C4-2B (cell line): ENCODE measurements around the gene SMTNL1.

Experiments
- H3K27ac ChIP-seq: fragments of 450-650 bp; 2 replicates; pipeline ENCODE4 v1.5.1; 2017
- ZFX ChIP-seq: fragments of 450-650 bp; IDR thresholded peaks from 2 replicates; pipeline ENCODE4 v1.6.1; 2017
- TF ChIP-seq, protein P1 (sequence below): fragments of 450-650 bp; conservative IDR thresholded peaks from 2 replicates; pipeline ENCODE4 v1.5.1; 2017; ENCODE audit warnings: mild to moderate bottlenecking

The SMTNL1 gene

GRCh38 chr11:57546869-57547475 lies 9.6 kb downstream of the SMTNL1 start:
- no peak overlapping the region for H3K27ac ChIP-seq
- TF ChIP-seq, protein P1, sequence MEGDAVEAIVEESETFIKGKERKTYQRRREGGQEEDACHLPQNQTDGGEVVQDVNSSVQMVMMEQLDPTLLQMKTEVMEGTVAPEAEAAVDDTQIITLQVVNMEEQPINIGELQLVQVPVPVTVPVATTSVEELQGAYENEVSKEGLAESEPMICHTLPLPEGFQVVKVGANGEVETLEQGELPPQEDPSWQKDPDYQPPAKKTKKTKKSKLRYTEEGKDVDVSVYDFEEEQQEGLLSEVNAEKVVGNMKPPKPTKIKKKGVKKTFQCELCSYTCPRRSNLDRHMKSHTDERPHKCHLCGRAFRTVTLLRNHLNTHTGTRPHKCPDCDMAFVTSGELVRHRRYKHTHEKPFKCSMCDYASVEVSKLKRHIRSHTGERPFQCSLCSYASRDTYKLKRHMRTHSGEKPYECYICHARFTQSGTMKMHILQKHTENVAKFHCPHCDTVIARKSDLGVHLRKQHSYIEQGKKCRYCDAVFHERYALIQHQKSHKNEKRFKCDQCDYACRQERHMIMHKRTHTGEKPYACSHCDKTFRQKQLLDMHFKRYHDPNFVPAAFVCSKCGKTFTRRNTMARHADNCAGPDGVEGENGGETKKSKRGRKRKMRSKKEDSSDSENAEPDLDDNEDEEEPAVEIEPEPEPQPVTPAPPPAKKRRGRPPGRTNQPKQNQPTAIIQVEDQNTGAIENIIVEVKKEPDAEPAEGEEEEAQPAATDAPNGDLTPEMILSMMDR = no peak
- TF ChIP-seq ZFX = no peak

GRCh38 chr11:57547854-57548377 lies 10.5 kb downstream of the SMTNL1 start:
- no peak overlapping the region for H3K27ac ChIP-seq
- TF ChIP-seq ZFX = no peak
- TF ChIP-seq, protein P1 = no peak

DNA sequence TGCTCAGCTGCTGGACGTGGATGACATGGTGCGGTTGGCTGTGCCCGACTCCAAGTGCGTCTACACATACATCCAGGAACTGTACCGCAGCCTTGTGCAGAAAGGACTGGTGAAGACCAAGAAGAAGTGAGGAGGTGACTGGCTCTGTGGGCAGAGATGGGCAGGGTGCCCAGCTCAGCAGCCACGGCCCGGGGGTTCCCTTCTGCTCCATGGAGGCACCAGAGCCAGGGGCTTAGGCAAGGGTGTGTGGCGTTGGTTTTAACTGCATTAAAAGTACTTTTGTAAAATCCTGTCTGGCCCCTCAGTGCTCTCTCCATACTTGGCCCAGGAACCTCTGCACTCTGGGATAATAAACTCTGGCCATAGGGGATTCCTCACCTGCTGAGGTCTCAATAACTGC lies 12.6 kb downstream of the SMTNL1 start:
- no peak overlapping the region for H3K27ac ChIP-seq
- TF ChIP-seq, protein P1 = no peak
- TF ChIP-seq ZFX = no peak

GRCh38 chr11:57551941-57552340 lies 14.5 kb downstream of the SMTNL1 start:
- TF ChIP-seq ZFX = no peak
- TF ChIP-seq, protein P1 = no peak
- no peak overlapping the region for H3K27ac ChIP-seq

DNA sequence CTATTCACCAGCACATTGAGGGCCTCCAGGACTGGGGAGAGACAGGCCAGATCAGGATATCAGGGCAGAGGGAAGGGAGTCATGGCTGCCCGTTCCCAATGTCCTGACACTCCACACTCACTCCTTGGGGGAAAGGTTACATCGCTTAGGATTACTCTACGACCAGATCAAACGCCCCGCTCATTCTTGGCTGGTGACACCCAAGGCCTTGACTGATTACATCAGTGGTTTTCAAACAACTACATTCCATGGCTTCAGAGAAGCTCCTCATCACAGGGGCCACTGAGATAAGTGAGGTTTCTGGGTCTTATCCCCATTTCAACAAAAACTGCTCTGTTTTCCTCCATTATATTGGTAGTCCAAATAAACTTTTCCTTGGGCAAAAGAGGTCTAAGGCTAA lies 15.1 kb downstream of the SMTNL1 start:
- no peak overlapping the region for H3K27ac ChIP-seq
- TF ChIP-seq ZFX = no peak
- TF ChIP-seq, protein P1 = no peak

GRCh38 chr11:57555393-57555792 lies 18.0 kb downstream of the SMTNL1 start:
- TF ChIP-seq, protein P1 = no peak
- H3K27ac ChIP-seq = no peak overlapping the region

DNA sequence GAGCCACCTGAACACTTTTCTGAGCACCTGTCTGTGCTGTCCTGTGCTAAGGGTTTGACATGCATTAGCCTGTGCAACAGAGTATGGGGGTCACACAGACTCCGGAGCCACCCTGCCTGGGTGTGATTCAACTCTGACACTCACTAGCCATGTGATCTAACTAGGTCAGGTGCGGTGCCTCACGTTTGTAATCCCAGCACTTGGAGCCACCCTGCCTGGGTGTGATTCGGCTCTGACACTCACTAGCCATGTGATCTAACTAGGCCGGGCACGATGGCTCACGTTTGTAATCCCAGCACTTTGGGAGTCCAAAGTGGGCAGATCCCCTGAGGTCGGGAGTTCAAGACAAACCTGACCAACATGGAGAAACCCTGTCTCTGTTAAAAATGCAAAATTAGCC lies 18.6 kb downstream of the SMTNL1 start:
- TF ChIP-seq, protein P1 = no peak
- no peak for TF ChIP-seq ZFX
- H3K27ac ChIP-seq = no peak overlapping the region
